WERI-Rb-1 (cell line): ENCODE measurements around the gene ARHGEF6.

ENCODE experiments used
- DNase-seq: peaks from one replicate; pipeline ENCODE4 v3.0.0-alpha.2; 2020
- H3K27ac ChIP-seq: fragments of 250-450 bp; sonication (Bioruptor Pico); 2 replicates; pipeline ENCODE4 v1.5.1; 2020; ENCODE audit warnings: mild to moderate bottlenecking, moderate library complexity
- H3K27me3 ChIP-seq: fragments of 250-450 bp; sonication (Bioruptor Pico); 2 replicates; pipeline ENCODE4 v1.5.1; 2021; ENCODE audit warnings: mild to moderate bottlenecking, low read depth, moderate library complexity; ENCODE audit not compliant: insufficient read depth, severe bottlenecking
- H3K36me3 ChIP-seq: fragments of 250-450 bp; sonication (Bioruptor Pico); 2 replicates; pipeline ENCODE4 v1.5.1; 2020; ENCODE audit warnings: mild to moderate bottlenecking, moderate library complexity
- H3K4me3 ChIP-seq: 2 replicates; pipeline ENCODE4 v1.5.1; 2011; ENCODE audit warnings: low read depth, mild to moderate bottlenecking, control low read depth, low read length
- H3K9me3 ChIP-seq: fragments of 250-450 bp; sonication (Bioruptor Pico); 2 replicates; pipeline ENCODE4 v1.5.1; 2021; ENCODE audit warnings: mild to moderate bottlenecking, moderate library complexity; ENCODE audit not compliant: severe bottlenecking
- TF ChIP-seq, protein P1 (sequence below): IDR thresholded peaks from 2 replicates; pipeline ENCODE4 v1.5.1; 2011; ENCODE audit warnings: low read depth, mild to moderate bottlenecking, control low read depth, inconsistent platforms, low read length

Gene ARHGEF6

DNA sequence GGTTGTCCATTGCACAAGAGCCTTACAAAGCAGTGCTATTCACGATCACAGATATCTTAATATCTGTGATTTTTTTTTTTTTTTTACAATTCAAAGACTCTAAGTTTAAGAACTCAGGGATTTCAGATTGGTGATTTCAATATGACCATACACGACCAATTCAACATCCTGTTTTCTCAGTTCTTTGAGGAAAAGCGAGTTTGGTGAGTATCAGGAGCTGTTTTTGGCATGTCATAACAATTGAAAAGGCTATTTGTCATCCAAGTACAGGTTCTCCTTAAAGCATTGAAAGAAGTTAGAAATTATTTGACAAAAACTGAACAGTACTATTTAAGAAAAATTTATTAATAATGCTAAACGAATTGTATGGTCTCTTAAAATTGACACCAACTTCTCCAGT is 9.1 kb upstream of the ARHGEF6 start:
- Histone ChIP-seq H3K4me3 (no peak overlapping the region), H3K27ac (no peak overlapping the region), H3K36me3 (no peaks in the 10 kb centered on the region), H3K9me3 (no peaks in the 10 kb centered on the region), H3K27me3 (peaks cover 35% of the 10 kb centered on the region)
- TF ChIP-seq, protein P1, sequence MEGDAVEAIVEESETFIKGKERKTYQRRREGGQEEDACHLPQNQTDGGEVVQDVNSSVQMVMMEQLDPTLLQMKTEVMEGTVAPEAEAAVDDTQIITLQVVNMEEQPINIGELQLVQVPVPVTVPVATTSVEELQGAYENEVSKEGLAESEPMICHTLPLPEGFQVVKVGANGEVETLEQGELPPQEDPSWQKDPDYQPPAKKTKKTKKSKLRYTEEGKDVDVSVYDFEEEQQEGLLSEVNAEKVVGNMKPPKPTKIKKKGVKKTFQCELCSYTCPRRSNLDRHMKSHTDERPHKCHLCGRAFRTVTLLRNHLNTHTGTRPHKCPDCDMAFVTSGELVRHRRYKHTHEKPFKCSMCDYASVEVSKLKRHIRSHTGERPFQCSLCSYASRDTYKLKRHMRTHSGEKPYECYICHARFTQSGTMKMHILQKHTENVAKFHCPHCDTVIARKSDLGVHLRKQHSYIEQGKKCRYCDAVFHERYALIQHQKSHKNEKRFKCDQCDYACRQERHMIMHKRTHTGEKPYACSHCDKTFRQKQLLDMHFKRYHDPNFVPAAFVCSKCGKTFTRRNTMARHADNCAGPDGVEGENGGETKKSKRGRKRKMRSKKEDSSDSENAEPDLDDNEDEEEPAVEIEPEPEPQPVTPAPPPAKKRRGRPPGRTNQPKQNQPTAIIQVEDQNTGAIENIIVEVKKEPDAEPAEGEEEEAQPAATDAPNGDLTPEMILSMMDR, result no peak
- no peak for DNase-seq

DNA sequence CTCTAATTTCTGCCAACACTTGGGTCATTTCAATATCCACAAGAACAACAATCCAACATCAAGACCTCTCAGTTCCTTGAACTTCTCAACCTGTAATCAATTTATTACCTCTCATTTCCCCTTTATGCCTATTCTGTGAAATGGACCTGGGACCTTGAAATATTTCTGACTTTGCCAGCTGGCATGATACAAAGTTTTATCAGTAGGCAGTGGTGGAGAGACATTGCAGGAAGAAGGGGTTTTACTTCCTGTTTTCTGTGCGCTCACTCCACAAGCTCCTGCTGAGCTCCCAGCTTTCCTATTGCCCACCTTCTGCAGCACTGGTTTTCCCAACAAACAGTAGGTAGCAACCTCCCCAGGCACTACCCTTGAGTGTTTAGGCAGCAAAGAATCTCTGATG is 3.5 kb upstream of the ARHGEF6 start:
- Histone ChIP-seq H3K4me3 (no peak overlapping the region), H3K27me3 (peaks cover 38% of the 10 kb centered on the region), H3K9me3 (no peaks in the 10 kb centered on the region), H3K27ac (no peak overlapping the region), H3K36me3 (no peaks in the 10 kb centered on the region)
- no peak for DNase-seq
- TF ChIP-seq, protein P1, result no peak

DNA sequence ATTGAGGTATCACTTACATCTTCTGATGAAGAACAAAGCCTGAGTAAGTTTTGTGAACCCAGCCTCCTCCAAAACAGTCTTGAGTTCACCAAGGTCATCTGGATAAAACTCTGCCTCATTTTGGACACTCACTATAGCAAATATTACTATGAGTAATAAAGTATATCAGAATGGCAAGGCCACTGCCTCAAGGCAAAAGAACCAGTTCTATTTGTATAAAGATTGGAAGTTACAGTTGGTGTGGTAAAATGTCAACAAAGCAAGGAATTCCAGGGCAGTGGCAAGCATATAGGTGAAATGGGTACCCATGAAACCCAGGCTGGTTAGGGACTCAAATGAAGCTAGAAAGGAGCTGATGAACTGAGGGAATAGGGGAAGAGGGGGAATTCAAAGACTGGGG is 2.4 kb upstream of the ARHGEF6 start:
- Histone ChIP-seq H3K36me3 (no peaks in the 10 kb centered on the region), H3K4me3 (no peak overlapping the region), H3K27ac (no peak overlapping the region), H3K27me3 (peaks cover 32% of the 10 kb centered on the region), H3K9me3 (no peaks in the 10 kb centered on the region)
- no peak for DNase-seq
- TF ChIP-seq, protein P1, result no peak

DNA sequence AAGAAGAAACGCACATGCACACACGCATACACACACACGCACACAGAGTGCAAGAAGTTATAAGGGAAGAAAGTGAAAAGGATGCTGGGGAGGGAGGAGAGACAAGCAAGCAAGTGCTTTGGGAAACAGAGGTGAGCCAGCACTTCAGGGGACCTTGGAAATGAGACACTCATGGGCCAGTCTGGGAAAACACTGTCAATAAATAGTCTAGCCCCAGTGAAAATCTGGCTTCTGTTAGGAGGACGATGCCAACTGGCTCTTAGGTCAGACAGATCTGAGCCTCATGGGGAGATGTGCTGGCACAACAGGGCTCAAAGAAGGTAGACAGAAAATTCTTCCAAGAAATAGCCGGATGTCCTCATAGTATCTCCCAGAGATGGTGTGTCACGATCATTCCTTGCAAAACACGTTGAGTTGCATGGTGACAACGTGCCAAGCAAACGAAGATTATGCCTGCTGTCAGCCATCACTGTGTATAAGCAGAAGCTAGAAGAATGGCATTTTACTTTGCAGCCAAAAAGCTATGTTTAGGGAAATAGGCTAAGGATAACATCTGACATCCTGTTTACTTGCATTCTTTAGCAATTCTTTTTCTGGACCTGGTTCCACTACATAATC is 557 bp upstream of the ARHGEF6 start:
- Histone ChIP-seq H3K27me3 (peaks cover 22% of the 10 kb centered on the region), H3K4me3 (no peak overlapping the region), H3K36me3 (no peaks in the 10 kb centered on the region), H3K9me3 (no peaks in the 10 kb centered on the region), H3K27ac (no peak overlapping the region)
- TF ChIP-seq, protein P1, result no peak
- DNase-seq, result no peak

DNA sequence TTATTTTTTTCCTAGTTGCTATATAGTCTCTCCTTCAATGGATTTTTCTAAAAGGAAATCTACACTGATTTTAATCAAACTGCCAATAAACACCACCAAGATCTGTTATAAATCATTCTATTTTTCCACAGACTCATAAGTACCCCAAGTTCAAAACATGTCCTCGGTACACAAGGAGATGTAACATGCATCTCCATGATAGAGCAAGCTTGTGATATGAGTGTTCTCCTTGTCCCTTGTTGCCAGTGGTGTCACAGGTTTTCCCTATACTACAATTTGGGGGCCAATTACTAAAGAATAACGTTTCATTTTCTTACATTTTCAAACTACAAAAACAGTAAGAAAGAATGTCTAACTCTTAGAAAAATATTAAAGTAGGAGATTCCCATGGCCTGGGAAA is 491 bp downstream of the ARHGEF6 start:
- Histone ChIP-seq H3K27me3 (peaks cover 19% of the 10 kb centered on the region), H3K9me3 (no peaks in the 10 kb centered on the region), H3K4me3 (no peak overlapping the region), H3K36me3 (no peaks in the 10 kb centered on the region), H3K27ac (no peak overlapping the region)
- TF ChIP-seq, protein P1, result no peak
- no peak for DNase-seq

DNA sequence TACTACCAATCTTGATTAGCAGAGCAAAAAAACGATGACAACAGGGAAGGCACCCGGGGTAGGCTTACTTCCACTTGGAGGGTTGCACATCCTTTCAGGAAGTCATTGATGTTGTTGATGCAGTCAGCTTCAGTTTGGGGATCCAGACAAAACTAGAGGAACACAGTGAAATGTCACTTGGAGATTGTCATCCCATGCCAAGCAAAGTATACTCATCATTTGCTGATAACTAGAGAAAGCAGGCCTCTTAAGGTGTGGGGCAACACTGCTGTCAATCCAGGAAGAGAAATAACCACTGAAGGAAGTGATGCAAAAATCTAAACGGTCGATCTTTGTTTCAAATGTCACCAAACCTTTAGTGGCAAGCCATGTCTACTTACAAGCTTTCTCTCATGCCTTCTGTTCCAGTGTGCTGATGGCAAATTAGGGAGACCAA is 1.4 kb downstream of the ARHGEF6 start:
- Histone ChIP-seq H3K27me3 (peaks cover 15% of the 10 kb centered on the region), H3K27ac (no peak overlapping the region), H3K36me3 (no peaks in the 10 kb centered on the region), H3K9me3 (no peaks in the 10 kb centered on the region), H3K4me3 (no peak overlapping the region)
- TF ChIP-seq, protein P1, result no peak
- no peak for DNase-seq
